ENCODE measurements around the gene F7.
"Not testable (repeated sequence)": the region's sequence is repeated elsewhere in the genome, so short reads cannot be mapped to it uniquely, and the experiment has no call there.

F7 gene

DNA sequence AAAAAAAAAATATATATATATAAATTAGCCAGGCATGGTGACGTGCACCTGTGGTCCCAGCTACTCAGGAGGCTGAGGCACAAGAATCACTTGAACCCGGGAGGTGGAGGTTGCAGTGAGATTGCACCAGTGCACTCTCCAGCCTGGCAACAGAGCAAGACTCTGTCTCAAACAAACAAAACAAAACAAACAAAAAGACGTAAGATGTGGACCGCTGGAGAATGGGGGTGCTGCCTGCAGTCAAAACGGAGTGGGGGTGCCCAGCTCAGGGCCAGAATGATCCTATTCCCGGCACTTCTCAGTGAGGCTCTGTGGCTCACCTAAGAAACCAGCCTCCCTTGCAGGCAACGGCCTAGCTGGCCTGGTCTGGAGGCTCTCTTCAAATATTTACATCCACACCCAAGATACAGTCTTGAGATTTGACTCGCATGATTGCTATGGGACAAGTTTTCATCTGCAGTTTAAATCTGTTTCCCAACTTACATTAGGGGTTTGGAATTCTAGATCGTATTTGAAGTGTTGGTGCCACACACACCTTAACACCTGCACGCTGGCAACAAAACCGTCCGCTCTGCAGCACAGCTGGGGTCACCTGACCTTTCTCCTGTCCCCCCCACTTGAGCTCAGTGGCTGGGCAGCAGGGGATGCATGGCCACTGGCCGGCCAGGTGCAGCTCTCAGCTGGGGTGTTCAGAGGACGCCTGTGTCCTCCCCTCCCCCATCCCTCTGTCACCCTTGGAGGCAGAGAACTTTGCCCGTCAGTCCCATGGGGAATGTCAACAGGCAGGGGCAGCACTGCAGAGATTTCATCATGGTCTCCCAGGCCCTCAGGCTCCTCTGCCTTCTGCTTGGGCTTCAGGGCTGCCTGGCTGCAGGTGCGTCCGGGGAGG, at the start of gene F7:
TSS of gene F7 (plus strand) at position 760 of the 889 bp plus-strand sequence. CDS start at position 811, 51 bp downstream.
- no peaks in the 10 kb centered on the region for H3K36me3 ChIP-seq (ENCODE audit: control insufficient read depth, insufficient read depth, low read length)
- H3K4me3 ChIP-seq (ENCODE audit: low read length), result no peak within 1 kb of the TSS
- no peak within 1 kb of the TSS for H3K9ac ChIP-seq (ENCODE audit: low read length)
- H3K4me1 ChIP-seq (ENCODE audit: control insufficient read depth, insufficient read depth, low read length), result peaks cover 9% of the 10 kb centered on the region
- H3K9me3 ChIP-seq (ENCODE audit: control insufficient read depth, low read length), result no peaks in the 10 kb centered on the region
- peaks cover 33% of the 10 kb centered on the region for H3K27me3 ChIP-seq (ENCODE audit: control insufficient read depth, insufficient read depth, low read length)

GRCh38 chr13:113057084-113057483, 48.5 kb upstream of the F7 start:
- Histone ChIP-seq H3K9me3 (ENCODE audit: control insufficient read depth, low read length) (no peaks in the 10 kb centered on the region), H3K36me3 (ENCODE audit: control insufficient read depth, insufficient read depth, low read length) (no peaks in the 10 kb centered on the region)

DNA sequence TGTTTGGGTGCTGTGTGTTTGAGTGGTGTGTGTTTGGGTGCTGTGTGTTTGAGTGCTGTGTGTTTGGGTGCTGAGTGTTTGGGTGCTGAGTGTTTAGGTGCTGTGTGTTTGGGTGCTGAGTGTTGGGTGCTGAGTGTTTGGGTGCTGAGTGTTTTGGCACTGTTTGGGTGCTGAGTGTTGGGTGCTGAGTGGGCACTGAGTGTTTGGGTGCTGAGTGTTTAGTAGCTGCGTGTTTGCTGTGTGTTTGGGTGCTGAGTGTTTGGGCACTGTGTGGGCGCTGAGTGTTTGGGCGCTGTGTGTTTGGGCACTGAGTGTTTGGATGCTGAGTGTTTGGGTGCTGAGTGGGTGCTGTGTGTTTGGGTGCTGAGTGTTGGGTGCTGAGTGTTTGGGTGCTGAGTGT, 48.0 kb upstream of the F7 start:
- not testable (repeated sequence) for H3K9me3 ChIP-seq (ENCODE audit: control insufficient read depth, low read length); H3K36me3 ChIP-seq (ENCODE audit: control insufficient read depth, insufficient read depth, low read length); H3K27me3 ChIP-seq (ENCODE audit: control insufficient read depth, insufficient read depth, low read length); H3K9ac ChIP-seq (ENCODE audit: low read length); H3K4me3 ChIP-seq (ENCODE audit: low read length); H3K4me1 ChIP-seq (ENCODE audit: control insufficient read depth, insufficient read depth, low read length)

More at GRCh38 chr13:113057084-113057483, 48.5 kb upstream of the F7 start:
- Histone ChIP-seq H3K27me3 (ENCODE audit: control insufficient read depth, insufficient read depth, low read length) (no peaks in the 10 kb centered on the region), H3K9ac (ENCODE audit: low read length) (no peak overlapping the region), H3K4me3 (ENCODE audit: low read length) (no peak overlapping the region), H3K4me1 (ENCODE audit: control insufficient read depth, insufficient read depth, low read length) (no peaks in the 10 kb centered on the region)

GRCh38 chr13:113058129-113058987, 47.2 kb upstream of the F7 start:
- Histone ChIP-seq H3K9me3 (ENCODE audit: control insufficient read depth, low read length) (no peaks in the 10 kb centered on the region), H3K36me3 (ENCODE audit: control insufficient read depth, insufficient read depth, low read length) (no peaks in the 10 kb centered on the region), H3K4me3 (ENCODE audit: low read length) (no peak overlapping the region), H3K9ac (ENCODE audit: low read length) (no peak overlapping the region), H3K27me3 (ENCODE audit: control insufficient read depth, insufficient read depth, low read length) (no peaks in the 10 kb centered on the region), H3K4me1 (ENCODE audit: control insufficient read depth, insufficient read depth, low read length) (no peaks in the 10 kb centered on the region)

DNA sequence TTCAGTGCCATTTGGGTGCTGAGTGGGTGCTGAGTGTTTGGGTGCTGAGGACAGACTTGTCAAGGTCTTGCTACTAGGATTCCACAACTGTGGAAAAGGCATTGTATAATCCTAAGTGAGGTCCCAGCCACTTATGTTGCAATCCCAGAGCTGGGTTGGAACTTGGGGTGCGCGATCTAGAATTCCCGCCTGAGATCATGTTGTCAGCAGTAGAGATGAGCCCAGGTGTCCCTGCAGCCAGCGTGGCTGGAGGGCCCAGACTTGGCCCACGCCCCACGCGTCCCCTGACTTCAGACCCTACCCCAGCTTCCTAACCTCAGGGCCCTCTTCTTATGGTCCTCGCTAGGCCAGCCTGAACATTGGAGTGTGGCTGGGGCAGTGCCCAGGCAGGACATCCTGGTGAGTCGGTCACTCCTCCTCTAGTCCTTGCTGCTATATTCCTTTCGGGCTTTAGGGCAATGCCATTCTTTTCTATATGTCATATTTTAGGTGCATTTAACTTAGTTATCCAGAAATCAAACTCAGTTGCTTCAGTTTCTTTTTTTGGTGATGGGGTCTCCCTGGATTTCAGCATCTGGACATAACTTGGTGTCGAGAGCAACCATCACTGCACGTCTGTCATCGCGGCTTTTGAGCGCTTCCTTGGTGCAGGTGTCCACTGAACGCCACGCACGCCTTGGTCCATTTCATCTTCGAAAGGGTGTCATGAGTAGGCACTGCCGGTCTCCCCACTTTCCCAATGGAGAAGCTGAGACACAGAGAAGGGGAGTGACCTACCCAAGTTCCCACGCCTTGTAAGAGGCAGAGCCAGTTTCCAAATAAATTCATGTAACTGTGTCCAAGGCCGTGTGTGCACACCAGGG, 46.4 kb upstream of the F7 start:
- Histone ChIP-seq H3K4me3 (ENCODE audit: low read length) (no peak overlapping the region), H3K4me1 (ENCODE audit: control insufficient read depth, insufficient read depth, low read length) (no peaks in the 10 kb centered on the region), H3K9ac (ENCODE audit: low read length) (no peak overlapping the region), H3K36me3 (ENCODE audit: control insufficient read depth, insufficient read depth, low read length) (no peaks in the 10 kb centered on the region), H3K9me3 (ENCODE audit: control insufficient read depth, low read length) (no peaks in the 10 kb centered on the region), H3K27me3 (ENCODE audit: control insufficient read depth, insufficient read depth, low read length) (no peaks in the 10 kb centered on the region)

- Histone ChIP-seq H3K4me3 (ENCODE audit: low read length) (no peak overlapping the region), H3K27me3 (ENCODE audit: control insufficient read depth, insufficient read depth, low read length) (no peaks in the 10 kb centered on the region), H3K4me1 (ENCODE audit: control insufficient read depth, insufficient read depth, low read length) (no peaks in the 10 kb centered on the region), H3K9ac (ENCODE audit: low read length) (no peak overlapping the region), H3K9me3 (ENCODE audit: control insufficient read depth, low read length) (no peaks in the 10 kb centered on the region), H3K36me3 (ENCODE audit: control insufficient read depth, insufficient read depth, low read length) (no peaks in the 10 kb centered on the region)
These were observed 45.7 kb upstream of the F7 start for GRCh38 chr13:113059891-113060290.

DNA sequence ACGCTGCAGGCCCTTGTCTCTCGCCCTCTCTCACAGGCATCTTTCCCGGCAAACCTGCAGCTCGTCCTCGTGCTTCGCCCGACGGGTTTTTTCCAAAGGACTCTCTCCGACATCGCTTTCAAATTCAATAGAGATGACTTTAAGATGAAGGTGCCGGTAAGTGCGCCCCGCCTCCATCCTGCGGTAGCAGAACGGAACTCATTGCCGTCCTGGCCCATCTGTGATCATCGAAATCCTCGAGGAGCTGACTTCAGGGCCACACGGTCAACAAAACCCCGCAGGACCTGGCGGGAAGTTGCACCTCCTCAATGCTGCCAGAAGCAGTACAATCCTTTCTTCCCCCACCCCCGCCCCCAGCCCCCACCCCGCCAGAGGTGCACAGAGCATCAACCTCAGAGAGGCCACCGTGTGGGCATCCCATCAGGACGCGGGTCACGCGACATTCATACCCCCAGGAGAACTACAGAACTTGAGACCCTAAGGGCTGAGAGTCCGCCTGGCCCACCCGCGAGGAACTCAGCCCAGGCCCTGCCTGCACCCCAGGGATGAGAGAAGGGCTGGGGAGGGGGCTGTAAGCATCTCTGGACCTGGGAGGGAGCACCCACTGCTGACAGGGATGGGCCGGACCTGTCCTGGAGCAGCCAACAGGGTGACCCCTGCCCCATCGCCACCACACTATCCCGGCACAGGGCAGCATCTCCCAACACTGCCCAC, 44.9 kb upstream of the F7 start:
- H3K9ac ChIP-seq (ENCODE audit: low read length), result no peak overlapping the region
- H3K36me3 ChIP-seq (ENCODE audit: control insufficient read depth, insufficient read depth, low read length), result no peaks in the 10 kb centered on the region
- no peaks in the 10 kb centered on the region for H3K27me3 ChIP-seq (ENCODE audit: control insufficient read depth, insufficient read depth, low read length)
- H3K4me1 ChIP-seq (ENCODE audit: control insufficient read depth, insufficient read depth, low read length), result no peaks in the 10 kb centered on the region
- H3K4me3 ChIP-seq (ENCODE audit: low read length), result no peak overlapping the region
- H3K9me3 ChIP-seq (ENCODE audit: control insufficient read depth, low read length), result no peaks in the 10 kb centered on the region

DNA sequence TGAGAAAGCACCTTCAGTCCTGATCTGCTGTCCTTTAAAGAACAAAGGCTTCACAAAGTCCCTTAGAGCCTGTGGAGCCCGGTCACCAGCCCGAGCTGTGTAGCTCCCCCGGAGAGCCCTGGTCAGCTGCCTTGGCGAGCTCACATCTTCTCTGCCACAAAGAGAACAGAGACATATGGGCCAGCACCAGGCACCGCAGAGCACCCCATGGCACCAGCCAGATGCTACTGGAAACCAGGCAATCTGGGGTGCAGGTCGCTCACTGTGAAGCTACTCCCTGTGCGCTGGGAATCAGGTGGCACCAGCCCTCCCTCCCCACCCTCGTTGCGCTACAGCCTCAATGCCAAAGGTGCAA, 44.3 kb upstream of the F7 start:
- Histone ChIP-seq H3K4me1 (ENCODE audit: control insufficient read depth, insufficient read depth, low read length) (no peaks in the 10 kb centered on the region), H3K36me3 (ENCODE audit: control insufficient read depth, insufficient read depth, low read length) (no peaks in the 10 kb centered on the region), H3K27me3 (ENCODE audit: control insufficient read depth, insufficient read depth, low read length) (no peaks in the 10 kb centered on the region), H3K9ac (ENCODE audit: low read length) (no peak overlapping the region), H3K9me3 (ENCODE audit: control insufficient read depth, low read length) (no peaks in the 10 kb centered on the region), H3K4me3 (ENCODE audit: low read length) (no peak overlapping the region)

GRCh38 chr13:113061796-113062425, 43.7 kb upstream of the F7 start:
- Histone ChIP-seq H3K36me3 (ENCODE audit: control insufficient read depth, insufficient read depth, low read length) (no peaks in the 10 kb centered on the region), H3K4me3 (ENCODE audit: low read length) (no peak overlapping the region), H3K9me3 (ENCODE audit: control insufficient read depth, low read length) (no peaks in the 10 kb centered on the region), H3K9ac (ENCODE audit: low read length) (no peak overlapping the region), H3K4me1 (ENCODE audit: control insufficient read depth, insufficient read depth, low read length) (no peaks in the 10 kb centered on the region), H3K27me3 (ENCODE audit: control insufficient read depth, insufficient read depth, low read length) (no peaks in the 10 kb centered on the region)

GRCh38 chr13:113062691-113063090, 42.9 kb upstream of the F7 start:
- no peaks in the 10 kb centered on the region for H3K27me3 ChIP-seq (ENCODE audit: control insufficient read depth, insufficient read depth, low read length)
- H3K36me3 ChIP-seq (ENCODE audit: control insufficient read depth, insufficient read depth, low read length), result no peaks in the 10 kb centered on the region
- no peak overlapping the region for H3K9ac ChIP-seq (ENCODE audit: low read length)
- no peaks in the 10 kb centered on the region for H3K4me1 ChIP-seq (ENCODE audit: control insufficient read depth, insufficient read depth, low read length)
- no peak overlapping the region for H3K4me3 ChIP-seq (ENCODE audit: low read length)
- H3K9me3 ChIP-seq (ENCODE audit: control insufficient read depth, low read length), result no peaks in the 10 kb centered on the region

- Histone ChIP-seq H3K4me3 (ENCODE audit: low read length) (no peak overlapping the region), H3K36me3 (ENCODE audit: control insufficient read depth, insufficient read depth, low read length) (no peaks in the 10 kb centered on the region), H3K9me3 (ENCODE audit: control insufficient read depth, low read length) (no peaks in the 10 kb centered on the region), H3K4me1 (ENCODE audit: control insufficient read depth, insufficient read depth, low read length) (no peaks in the 10 kb centered on the region), H3K9ac (ENCODE audit: low read length) (no peak overlapping the region), H3K27me3 (ENCODE audit: control insufficient read depth, insufficient read depth, low read length) (no peaks in the 10 kb centered on the region)
These were observed 42.5 kb upstream of the F7 start for GRCh38 chr13:113063091-113063491.

All from mucosa of stomach (tissue), 1 donor.